T-helper 2 cell treated with Interferon-gamma antibody and Interleukin-4, amounts not matched to agents 100 ng/mL and 5 ng/mL, for 36 hours (primary cell): Measurements from ENCODE around the gene ZMAT5. TPM values are rescaled to one million over a fixed set of nuclear protein-coding genes. Genes with fewer than 3 reads are reported as not detected.
"Not testable (repeated sequence)": the region's sequence is repeated elsewhere in the genome, so short reads cannot be mapped to it uniquely, and the experiment has no call there.

Source experiments
- intact Hi-C: fragments of 100-400 bp; cut with micrococcal nuclease; formaldehyde crosslinking; loops from one replicate; pipeline ENCODE4 v1.15.1; 2023
- total RNA-seq: library from RNA; stranded (reverse); gene quantifications from 2 replicates; pipeline ENCODE4 v1.2.3, GENCODE V29; 2022

The ZMAT5 gene
- total RNA-seq, 1 donor from 2014 or later = 22.9 TPM

- intact Hi-C loops = no loop called here
Observed at GRCh38 chr22:29755889-29756288, 10.9 kb downstream of the ZMAT5 start.

DNA sequence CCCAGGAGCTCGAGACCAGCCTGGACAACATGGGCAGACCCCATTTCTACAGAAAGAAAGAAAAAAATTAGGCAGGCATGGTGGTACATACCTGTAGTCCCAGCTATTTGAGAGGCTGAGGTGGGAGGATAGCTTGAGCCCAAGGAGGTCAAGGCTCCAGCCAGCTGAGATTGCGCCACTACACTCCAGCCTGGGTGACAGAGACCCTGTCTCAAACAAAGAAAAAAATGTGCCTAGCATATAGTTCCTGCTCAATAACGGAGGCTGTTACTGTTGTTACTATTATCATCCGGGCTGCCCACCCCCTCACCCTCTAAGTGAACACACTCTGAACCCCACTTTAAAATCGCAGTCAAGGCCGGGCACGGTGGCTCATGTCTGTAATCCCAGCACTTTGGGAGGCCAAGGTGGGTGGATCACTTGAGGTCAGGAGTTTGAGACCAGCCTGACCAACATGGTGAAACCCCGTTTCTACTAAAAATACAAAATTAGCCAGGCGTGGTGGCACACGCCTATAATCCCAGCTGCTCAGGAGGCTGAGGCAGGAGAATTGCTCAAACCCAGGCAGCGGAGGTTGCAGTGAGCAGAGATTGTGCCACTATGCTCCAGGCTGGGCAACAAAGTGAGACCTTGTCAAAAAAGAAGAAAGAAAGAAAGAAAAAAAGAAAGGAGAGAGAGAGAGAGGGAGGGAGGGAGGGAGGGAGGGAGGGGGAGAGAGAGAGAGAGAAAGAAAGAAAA, 12.0 kb downstream of the ZMAT5 start:
- intact Hi-C loops = not testable (repeated sequence)

GRCh38 chr22:29753808-29754657, 12.8 kb downstream of the ZMAT5 start:
- intact Hi-C loops = no loop called here

- intact Hi-C loops = no loop called here
Observed at GRCh38 chr22:29751669-29752068, 15.1 kb downstream of the ZMAT5 start.

GRCh38 chr22:29750559-29751538, 16.0 kb downstream of the ZMAT5 start:
- intact Hi-C loops = no loop called here

GRCh38 chr22:29750029-29750428, 16.8 kb downstream of the ZMAT5 start:
- intact Hi-C loops = no loop called here

DNA sequence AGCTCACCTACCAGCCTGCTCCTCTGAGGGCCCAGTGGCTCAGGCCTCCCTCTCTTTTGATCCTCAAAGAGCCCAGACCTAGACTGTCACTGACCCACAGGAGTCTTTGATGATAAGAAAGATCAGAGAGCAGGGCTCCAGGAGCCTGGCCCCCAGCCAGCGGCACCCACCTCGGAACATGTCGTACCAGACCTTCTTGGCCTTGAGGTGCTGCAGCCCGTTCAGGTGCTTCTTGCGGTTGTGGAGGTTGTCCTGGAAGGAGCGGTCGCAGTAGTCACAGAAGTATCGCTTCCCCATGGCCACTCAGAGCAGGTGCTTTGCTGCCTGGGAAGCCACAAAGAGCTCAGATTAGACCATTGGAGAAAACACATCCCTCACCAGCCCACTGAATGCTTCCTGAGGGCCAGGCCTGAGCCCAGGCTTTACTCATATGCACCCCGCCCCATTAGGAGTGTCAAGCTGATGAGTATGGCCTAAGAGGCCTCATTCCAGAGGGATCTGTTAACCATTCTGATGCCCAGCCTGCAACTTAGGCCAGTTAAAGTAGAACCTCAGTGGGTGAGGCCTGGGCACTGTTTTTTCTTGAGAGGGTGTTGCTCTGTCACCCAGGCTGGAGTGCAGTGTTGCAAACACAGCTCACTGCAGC, 18.4 kb downstream of the ZMAT5 start:
- intact Hi-C loops = no loop called here

- intact Hi-C loops = no loop called here
Observed at GRCh38 chr22:29747832-29748231, 19.0 kb downstream of the ZMAT5 start.

- intact Hi-C loops = no loop called here
Observed at GRCh38 chr22:29744902-29745301, 21.9 kb downstream of the ZMAT5 start.

GRCh38 chr22:29742326-29742725, 24.5 kb downstream of the ZMAT5 start:
- intact Hi-C loops = no loop called here

- intact Hi-C loops = no loop called here
Observed at GRCh38 chr22:29741926-29742325, 24.9 kb downstream of the ZMAT5 start.

DNA sequence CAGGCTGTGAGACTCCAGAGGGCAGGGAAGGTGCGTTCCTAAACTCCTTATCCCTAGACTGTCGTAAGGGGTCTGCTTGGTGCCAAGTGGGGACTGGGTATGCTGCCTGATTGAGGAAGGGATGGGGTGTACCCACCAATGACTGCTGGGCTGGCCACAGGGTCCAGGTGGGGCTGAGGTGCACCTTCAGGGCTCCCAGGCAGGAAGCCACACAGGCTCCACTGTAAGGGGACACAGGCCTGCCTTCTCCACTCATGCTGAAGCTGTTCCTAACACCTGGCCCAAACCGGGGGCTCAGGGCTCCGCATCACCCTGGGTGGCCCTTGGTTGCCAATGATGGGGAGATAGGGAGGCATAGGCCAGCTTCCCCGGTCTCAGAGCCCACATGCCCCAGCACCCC, 26.6 kb downstream of the ZMAT5 start:
- intact Hi-C loops = no loop called here

GRCh38 chr22:29739346-29739875, 27.4 kb downstream of the ZMAT5 start:
- intact Hi-C loops = no loop called here

- intact Hi-C loops = no loop called here
Observed at GRCh38 chr22:29738118-29738815, 28.5 kb downstream of the ZMAT5 start.

- intact Hi-C loops = no loop called here
Observed at GRCh38 chr22:29737251-29738117, 29.3 kb downstream of the ZMAT5 start.

- intact Hi-C loops = no loop called here
Observed at GRCh38 chr22:29735416-29735815, 31.4 kb downstream of the ZMAT5 start.

DNA sequence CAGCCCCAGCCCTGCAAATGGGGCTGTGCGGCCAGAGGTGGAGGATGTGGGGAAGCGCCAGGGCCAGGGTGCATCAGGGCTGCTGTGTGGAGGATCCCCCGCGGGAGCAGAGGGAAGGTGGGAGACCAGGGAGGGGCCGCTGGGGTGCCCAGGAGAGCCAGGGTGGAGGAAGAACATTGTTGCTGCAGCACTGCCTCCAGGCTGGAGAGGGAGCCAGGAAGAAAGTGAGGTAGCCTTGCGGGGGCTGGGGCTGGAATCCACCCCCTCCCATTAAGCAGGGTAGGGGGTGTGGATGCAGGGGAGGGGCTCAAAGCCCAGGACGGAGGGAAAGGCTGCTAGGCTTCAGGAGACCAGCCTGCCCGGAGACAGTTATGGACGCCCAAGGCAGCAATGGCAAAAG, 32.0 kb downstream of the ZMAT5 start:
- intact Hi-C loops = no loop called here

DNA sequence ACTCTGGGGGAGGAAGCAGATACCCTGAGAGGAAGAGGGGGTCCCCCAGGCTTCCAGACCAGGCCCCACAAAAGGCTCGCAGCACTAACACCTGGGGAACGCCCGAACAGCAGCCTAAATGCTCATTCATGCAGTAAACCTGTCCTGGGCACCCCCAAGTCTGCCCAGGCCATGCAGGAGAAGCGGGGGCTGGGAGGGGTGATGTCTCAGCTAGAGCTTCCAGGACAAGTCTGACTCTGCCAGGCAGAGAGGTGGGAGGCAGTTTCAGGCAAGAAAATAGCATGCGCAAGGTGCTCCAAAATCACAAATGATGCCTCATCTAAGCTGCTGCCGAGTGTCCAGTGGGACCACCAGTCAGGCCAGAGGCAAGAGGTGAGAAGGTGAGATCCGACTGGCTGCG, 32.4 kb downstream of the ZMAT5 start:
- intact Hi-C loops = no loop called here
